BJ (cell line): Measurements from ENCODE around the gene C17orf67. TPM values are rescaled to one million over a fixed set of nuclear protein-coding genes. Genes with fewer than 3 reads are reported as not detected.

Experiments
- CTCF ChIA-PET: fragments of 350-600 bp; formaldehyde crosslinking; extraction: SDS; loops from one replicate; lab custom pipeline; 2021; ENCODE audit warnings: antibody characterized with exemption, inconsistent platforms; lab: Yijun Ruan, JAX
- POLR2A ChIA-PET: fragments of 300-600 bp; sonication (Branson Sonifier 250); formaldehyde crosslinking; extraction: SDS; loops from one replicate; lab custom pipeline; 2021; ENCODE audit warnings: antibody characterized with exemption; lab: Charles Lee
- DNase-seq: peaks from one replicate; pipeline ENCODE4 v3.0.0-alpha.2; 2011; ENCODE audit warnings: low read depth
- H3K27me3 ChIP-seq: 2 replicates; pipeline ENCODE4 v1.6.0; 2011; ENCODE audit warnings: low read length; ENCODE audit not compliant: control insufficient read depth, insufficient read depth
- H3K36me3 ChIP-seq: 2 replicates; pipeline ENCODE4 v1.5.1; 2011; ENCODE audit warnings: low read length; ENCODE audit not compliant: control insufficient read depth, insufficient read depth
- H3K4me3 ChIP-seq: 2 replicates; pipeline ENCODE4 v1.5.1; 2011; ENCODE audit warnings: low read depth, mild to moderate bottlenecking, control low read depth, low read length
- CTCF ChIP-seq: IDR thresholded peaks from 2 replicates; pipeline ENCODE4 v1.5.1; 2011; ENCODE audit warnings: low read depth, mild to moderate bottlenecking, control low read depth, inconsistent platforms, low read length, moderate library complexity; ENCODE audit not compliant: insufficient read depth
- polyA plus RNA-seq: library from polyadenylated mRNA; depleted of rRNA; stranded (reverse); fragments of >200 nt; gene quantifications from 2 replicates; pipeline ENCODE4 v1.2.3, GENCODE V29; 2011

C17orf67 gene
- polyA plus RNA-seq, 1 experiment: 0.50 TPM

GRCh38 chr17:56806949-56807348 is 26.8 kb downstream of the C17orf67 start:
- ChIA-PET POLR2A (no interaction called here), CTCF (interaction anchor here (1.2 to 2.7 kb wide), 2 partner anchors 12 to 17 kb away, joined by 3 to 8 read pairs; no protein-coding TSS in a partner anchor)
- Histone ChIP-seq H3K36me3 (no peaks in the 10 kb centered on the region), H3K27me3 (no peaks in the 10 kb centered on the region), H3K4me3 (no peak overlapping the region)
- TF ChIP-seq CTCF: no peak
- DNase-seq: no peak

GRCh38 chr17:56804454-56804853 is 29.3 kb downstream of the C17orf67 start:
- Histone ChIP-seq H3K4me3 (no peak overlapping the region), H3K27me3 (peaks cover 2% of the 10 kb centered on the region; the same call in 1 of the 2 replicates), H3K36me3 (no peaks in the 10 kb centered on the region)
- ChIA-PET POLR2A (no interaction called here), CTCF (interaction anchor here (0.8 kb wide), 1 partner anchor 15 kb away, joined by 4 read pairs; no protein-coding TSS in a partner anchor)
- TF ChIP-seq CTCF: no peak
- DNase-seq: no peak

DNA sequence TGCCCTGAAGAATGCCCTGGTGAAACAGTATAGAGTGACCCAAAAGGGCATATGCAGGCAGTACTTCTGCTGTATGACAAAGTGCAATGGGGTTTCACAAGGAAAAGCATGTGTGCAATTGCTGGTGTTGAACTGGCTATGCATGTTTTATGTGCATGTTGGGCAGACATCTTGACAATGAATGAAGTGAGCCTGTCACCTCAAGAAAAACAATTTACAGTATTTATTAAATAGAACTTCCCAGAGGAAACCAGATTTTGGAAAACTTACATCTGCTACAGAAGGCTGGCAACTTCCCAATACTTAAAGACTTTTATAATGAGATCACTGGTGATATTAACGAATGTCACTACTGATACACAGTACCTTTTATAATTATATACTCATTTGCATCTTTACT is 30.6 kb downstream of the C17orf67 start:
- TF ChIP-seq CTCF: no peak
- CTCF ChIA-PET: interaction anchor here (1.0 kb wide), 1 partner anchor 137 kb away, joined by 3 read pairs; no protein-coding TSS in a partner anchor
- DNase-seq: no peak
- POLR2A ChIA-PET: no interaction called here
- H3K27me3 ChIP-seq: peaks cover 2% of the 10 kb centered on the region; the same call in 1 of the 2 replicates
- no peak overlapping the region for H3K4me3 ChIP-seq
- H3K36me3 ChIP-seq: no peaks in the 10 kb centered on the region

DNA sequence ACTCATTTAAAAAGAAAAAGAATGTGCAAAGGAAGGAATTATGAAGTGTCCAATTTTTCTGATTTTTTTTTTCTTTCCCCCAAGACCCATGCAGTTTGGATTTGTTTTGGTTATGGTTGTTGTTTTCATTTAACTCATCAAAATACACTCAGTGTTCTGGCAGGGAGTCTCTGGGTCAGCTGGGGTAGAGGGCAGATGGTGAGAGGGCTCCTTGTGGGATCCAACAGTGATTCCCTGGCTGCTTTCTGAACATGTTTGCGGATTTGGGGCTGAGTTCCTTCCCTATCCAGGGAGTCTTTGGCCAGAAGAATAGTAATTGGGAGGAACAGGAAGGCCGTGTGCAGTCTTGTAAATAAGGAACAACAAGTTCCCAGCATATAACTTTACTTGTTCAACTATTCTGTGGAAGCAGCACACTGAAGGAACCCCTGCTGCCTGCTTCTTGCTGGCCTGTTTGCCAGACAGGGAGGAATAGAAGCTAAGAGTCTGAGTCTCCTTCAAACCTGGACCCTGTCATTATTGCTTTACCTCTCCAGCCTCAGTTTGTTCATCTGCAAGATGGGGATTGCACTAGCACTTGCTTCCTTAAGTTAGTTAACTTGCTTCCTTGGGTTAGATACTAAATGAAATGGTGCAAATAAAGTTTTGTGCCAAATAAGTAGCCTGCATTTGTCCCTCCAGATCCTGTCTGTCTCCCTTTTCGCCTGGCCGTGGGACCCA is 32.1 kb downstream of the C17orf67 start:
- CTCF ChIA-PET: no interaction called here
- DNase-seq: no peak
- H3K27me3 ChIP-seq: peaks cover 4% of the 10 kb centered on the region; the same call in 1 of the 2 replicates
- H3K36me3 ChIP-seq: no peaks in the 10 kb centered on the region
- POLR2A ChIA-PET: no interaction called here
- no peak overlapping the region for H3K4me3 ChIP-seq
- no peak for TF ChIP-seq CTCF

- no peak overlapping the region for H3K4me3 ChIP-seq
- no peaks in the 10 kb centered on the region for H3K36me3 ChIP-seq
- CTCF ChIA-PET: interaction anchor here (1.1 to 3.8 kb wide), 2 partner anchors 20 to 82 kb away, joined by 3 to 20 read pairs; no protein-coding TSS in a partner anchor
- peaks cover 4% of the 10 kb centered on the region; the same call in 1 of the 2 replicates for H3K27me3 ChIP-seq
- TF ChIP-seq CTCF: no peak
- POLR2A ChIA-PET: no interaction called here
- no peak for DNase-seq
These were observed 34.8 kb downstream of the C17orf67 start for GRCh38 chr17:56798916-56799315.
